ENCODE results near the gene EEF1A2.
A peak's percentile ranks its signal among the peaks of the same experiment; 100 is the strongest.

Gene EEF1A2

GRCh38 chr20:63498960-63499337, at the start of gene EEF1A2:
Gene EEF1A2 (minus strand): TSS chr20:63499083. CDS start chr20:63497763, 1,320 bp downstream.
- no peak for DNase-seq

GRCh38 chr20:63548542-63548941, 49.7 kb upstream of the EEF1A2 start:
- no peak for DNase-seq

GRCh38 chr20:63547725-63548480, 49.0 kb upstream of the EEF1A2 start, which contains the start of gene SRMS:
Gene SRMS (minus strand): TSS chr20:63547749. CDS start chr20:63547463, 286 bp downstream.
- no peak for DNase-seq

GRCh38 chr20:63546956-63547724, 48.3 kb upstream of the EEF1A2 start:
- no peak for DNase-seq

- DNase-seq: no peak
Measured at GRCh38 chr20:63546256-63546955, 47.5 kb upstream of the EEF1A2 start.

GRCh38 chr20:63545814-63546213, 46.9 kb upstream of the EEF1A2 start:
- DNase-seq: no peak

- DNase-seq: no peak
Measured at GRCh38 chr20:63544958-63545516, 46.2 kb upstream of the EEF1A2 start.

GRCh38 chr20:63544241-63544957, 45.5 kb upstream of the EEF1A2 start:
- no peak for DNase-seq

- DNase-seq: no peak
Measured at GRCh38 chr20:63543733-63544132, 44.9 kb upstream of the EEF1A2 start.

- DNase-seq: no peak
Measured at GRCh38 chr20:63543131-63543530, 44.2 kb upstream of the EEF1A2 start.

- DNase-seq: no peak
Measured at GRCh38 chr20:63542696-63543095, 43.8 kb upstream of the EEF1A2 start.

- no peak for DNase-seq
Measured at GRCh38 chr20:63542031-63542559, 43.2 kb upstream of the EEF1A2 start.

- no peak for DNase-seq
Measured at GRCh38 chr20:63541371-63541770, 42.5 kb upstream of the EEF1A2 start.

GRCh38 chr20:63540417-63541186, 41.7 kb upstream of the EEF1A2 start:
- no peak for DNase-seq

- DNase-seq: no peak
Measured at GRCh38 chr20:63539441-63540370, 40.8 kb upstream of the EEF1A2 start.

GRCh38 chr20:63539092-63539430, 40.2 kb upstream of the EEF1A2 start:
- DNase-seq: no peak

- peak; percentile 16 for DNase-seq
Measured at GRCh38 chr20:63538204-63539091, 39.6 kb upstream of the EEF1A2 start.

- peak; percentile 98 for DNase-seq
Measured at GRCh38 chr20:63537525-63538203, 38.8 kb upstream of the EEF1A2 start.

Measured in activated CD4-positive, alpha-beta T cell treated with anti-CD3 and anti-CD28 coated beads, Interleukin-2, amount 50 U/mL, for 16 hours (primary cell).